Gastroesophageal sphincter (tissue), 4 donors: ENCODE results near the gene MGST2. TPM values are rescaled to one million over a fixed set of nuclear protein-coding genes. Genes with fewer than 3 reads are reported as not detected.

ENCODE experiments used
- ATAC-seq: fragments of 150-250 bp; one replicate; pipeline ENCODE4 v1.9.1; 2016; ENCODE audit warnings: mild to moderate bottlenecking, moderate library complexity
- H3K27ac ChIP-seq, 4 donors: fragments of 200-600 bp; sonication (generic) in 3 of 4; 1 replicate in 3 of 4; 2 replicates in 1 of 4; pipeline ENCODE4 v1.5.1; 2016 to 2019
- H3K27me3 ChIP-seq: fragments of 200-600 bp; sonication (generic); one replicate; pipeline ENCODE4 v1.5.1; 2019
- H3K36me3 ChIP-seq, 2 donors: fragments of 200-600 bp; sonication (generic); one replicate each; pipeline ENCODE4 v1.5.1; 2019; ENCODE audit warnings: control low read depth in 1 of 2
- H3K4me1 ChIP-seq, 3 donors: fragments of 200-600 bp; sonication (generic); 1 replicate in 2 of 3; 2 replicates in 1 of 3; pipeline ENCODE4 v1.5.1; 2016 to 2019; ENCODE audit warnings: control low read depth in 2 of 3
- H3K4me3 ChIP-seq, 2 donors: fragments of 200-600 bp; sonication (generic); one replicate each; pipeline ENCODE4 v1.5.1; 2019; ENCODE audit warnings: mild to moderate bottlenecking in 1 of 2, moderate library complexity in 1 of 2
- H3K9me3 ChIP-seq, 3 donors: fragments of 200-600 bp; sonication (generic); one replicate each; pipeline ENCODE4 v1.5.1; 2017 to 2019; ENCODE audit warnings: control low read depth in 2 of 3
- CTCF ChIP-seq, 4 experiments: fragments of 200-600 bp in 2 of 4; fragments of 450-650 bp in 2 of 4; sonication (generic) in 1 of 4; IDR thresholded peaks; one replicate each; pipeline ENCODE4 v1.5.1; 2017 to 2019; ENCODE audit warnings: antibody characterized with exemption in 4 of 4, mild to moderate bottlenecking in 2 of 4, moderate library complexity in 2 of 4
- EP300 ChIP-seq: sonication (generic); formaldehyde crosslinking; IDR thresholded peaks from one replicate; pipeline ENCODE4 v1.6.1; 2017; ENCODE audit warnings: antibody characterized with exemption, mild to moderate bottlenecking
- POLR2A ChIP-seq, 2 donors: fragments of 450-650 bp; IDR thresholded peaks; one replicate each; pipeline ENCODE4 v1.6.1; 2017; ENCODE audit warnings: antibody characterized with exemption in 2 of 2, mild to moderate bottlenecking in 2 of 2, moderate library complexity in 1 of 2
- POLR2AphosphoS5 ChIP-seq: sonication (generic); formaldehyde crosslinking; IDR thresholded peaks from one replicate; pipeline ENCODE4 v1.6.1; 2017; ENCODE audit warnings: antibody characterized with exemption
- WGBS, 2 donors: methylation state at CpG; one replicate each; pipeline ENCODE4 v1.1.5; 2018; ENCODE audit warnings: low coverage in 1 of 2; 5-methylcytosine and 5-hydroxymethylcytosine counted together
- total RNA-seq, 4 donors: library from RNA; depleted of rRNA; stranded (reverse); fragments of >200 nt; gene quantifications; one replicate each; pipeline ENCODE4 v1.1.0, GENCODE V29; 2016

Gene MGST2
- total RNA-seq, 4 donors from 2014 or later: 26.5 to 53.9 (median 38.5) TPM

- no peaks in the 10 kb centered on the region for H3K27me3 ChIP-seq
- no peak for TF ChIP-seq POLR2AphosphoS5
- no peak for TF ChIP-seq CTCF (IDR thresholded peaks at IDR 0.05)
- TF ChIP-seq EP300: no peak
- TF ChIP-seq POLR2A (IDR thresholded peaks at IDR 0.05): no peak
- no peak overlapping the region for H3K27ac ChIP-seq
- WGBS, 2 donors: 86% methylated on average over 2 of the region's 2 CpGs; no CpG with 5 or more reads in 1 of the 2 donors
- ATAC-seq: no peak
- peaks cover 0 to 4% of the 10 kb centered on the region in 2 donors for H3K36me3 ChIP-seq
- H3K4me3 ChIP-seq: no peak overlapping the region
- peaks cover 0 to 34% (median 6%) of the 10 kb centered on the region in 3 donors for H3K4me1 ChIP-seq
- H3K9me3 ChIP-seq: no peaks in the 10 kb centered on the region
Observed at GRCh38 chr4:139672215-139672614, 6.6 kb downstream of the MGST2 start.

GRCh38 chr4:139672732-139673131, 7.1 kb downstream of the MGST2 start:
- H3K27me3 ChIP-seq: no peaks in the 10 kb centered on the region
- 90% methylated on average over 2 of the region's 4 CpGs; no CpG with 5 or more reads in 1 of the 2 donors for WGBS, 2 donors
- ATAC-seq: no peak
- TF ChIP-seq POLR2AphosphoS5 (no peak), CTCF (IDR thresholded peaks at IDR 0.05) (no peak), EP300 (no peak), POLR2A (IDR thresholded peaks at IDR 0.05) (no peak)
- no peak overlapping the region for H3K27ac ChIP-seq
- no peaks in the 10 kb centered on the region for H3K9me3 ChIP-seq
- H3K36me3 ChIP-seq: peaks cover 0 to 4% of the 10 kb centered on the region in 2 donors
- peaks cover 0 to 28% (median 3%) of the 10 kb centered on the region in 3 donors for H3K4me1 ChIP-seq
- no peak overlapping the region for H3K4me3 ChIP-seq

- Histone ChIP-seq H3K4me3 (no peak overlapping the region), H3K4me1 (peaks cover 0 to 6% (median 0%) of the 10 kb centered on the region in 3 donors), H3K9me3 (no peaks in the 10 kb centered on the region), H3K27me3 (no peaks in the 10 kb centered on the region), H3K27ac (no peak overlapping the region), H3K36me3 (peaks cover 3 to 24% of the 10 kb centered on the region in 2 donors)
- WGBS, 2 donors: 70 to 86% methylated on average over 7 to 8 of the region's 10 CpGs
- no peak for TF ChIP-seq POLR2A (IDR thresholded peaks at IDR 0.05)
- no peak for TF ChIP-seq EP300
- TF ChIP-seq CTCF (IDR thresholded peaks at IDR 0.05): no peak
- no peak for TF ChIP-seq POLR2AphosphoS5
- ATAC-seq: no peak
Observed at GRCh38 chr4:139674875-139675550, 9.4 kb downstream of the MGST2 start.

- H3K9me3 ChIP-seq: no peaks in the 10 kb centered on the region
- no peaks in the 10 kb centered on the region for H3K4me1 ChIP-seq
- peaks cover 3 to 28% of the 10 kb centered on the region in 2 donors for H3K36me3 ChIP-seq
- H3K27ac ChIP-seq: no peak overlapping the region
- 92 to 100% methylated on average over 4 to 9 of the region's 9 CpGs for WGBS, 2 donors
- H3K4me3 ChIP-seq: no peak overlapping the region
- ATAC-seq: no peak
- no peaks in the 10 kb centered on the region for H3K27me3 ChIP-seq
- TF ChIP-seq POLR2A (IDR thresholded peaks at IDR 0.05) (no peak), POLR2AphosphoS5 (no peak), CTCF (IDR thresholded peaks at IDR 0.05) (no peak), EP300 (no peak)
Observed at GRCh38 chr4:139675651-139676050, 10.0 kb downstream of the MGST2 start.

- Histone ChIP-seq H3K27ac (no peak overlapping the region), H3K36me3 (peaks cover 3 to 28% of the 10 kb centered on the region in 2 donors), H3K27me3 (no peaks in the 10 kb centered on the region), H3K4me1 (no peaks in the 10 kb centered on the region), H3K4me3 (no peak overlapping the region), H3K9me3 (no peaks in the 10 kb centered on the region)
- TF ChIP-seq EP300: no peak
- no peak for TF ChIP-seq POLR2A (IDR thresholded peaks at IDR 0.05)
- no peak for TF ChIP-seq POLR2AphosphoS5
- no peak for TF ChIP-seq CTCF (IDR thresholded peaks at IDR 0.05)
- WGBS, 2 donors: 69 to 96% methylated on average over 1 to 2 of the region's 2 CpGs
- ATAC-seq: no peak
Observed at GRCh38 chr4:139676365-139676764, 10.7 kb downstream of the MGST2 start.
